Nucleus accumbens (tissue), 56 donors: Measurements from ENCODE around the gene C1orf174.
A peak's percentile ranks its signal among the peaks of the same experiment; 100 is the strongest.
"Not testable (repeated sequence)": the region's sequence is repeated elsewhere in the genome, so short reads cannot be mapped to it uniquely, and the experiment has no call there.

Source experiments
- DNase-seq, 56 donors: peaks; one replicate each; lab custom pipeline; 2025; lab: John Stamatoyannopoulos, UW

C1orf174 gene

DNA sequence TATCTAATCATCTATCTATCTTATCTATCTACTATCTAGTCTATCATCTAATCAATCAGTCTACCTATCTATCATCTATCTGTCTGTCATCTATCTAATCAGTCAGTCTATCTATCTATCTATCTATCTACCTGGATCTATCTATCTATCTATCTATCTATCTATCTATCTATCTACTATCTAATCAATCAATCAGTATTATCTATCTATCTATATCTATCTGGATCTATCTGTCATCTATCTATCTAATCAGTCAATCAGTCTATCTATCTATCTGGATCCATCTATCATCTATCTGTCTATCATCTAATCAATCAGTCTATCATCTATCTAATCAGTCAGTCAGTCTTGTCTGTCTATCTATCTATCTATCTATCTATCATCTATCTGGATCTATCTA is 26.9 kb upstream of the C1orf174 start:
- DNase-seq = no peak

DNA sequence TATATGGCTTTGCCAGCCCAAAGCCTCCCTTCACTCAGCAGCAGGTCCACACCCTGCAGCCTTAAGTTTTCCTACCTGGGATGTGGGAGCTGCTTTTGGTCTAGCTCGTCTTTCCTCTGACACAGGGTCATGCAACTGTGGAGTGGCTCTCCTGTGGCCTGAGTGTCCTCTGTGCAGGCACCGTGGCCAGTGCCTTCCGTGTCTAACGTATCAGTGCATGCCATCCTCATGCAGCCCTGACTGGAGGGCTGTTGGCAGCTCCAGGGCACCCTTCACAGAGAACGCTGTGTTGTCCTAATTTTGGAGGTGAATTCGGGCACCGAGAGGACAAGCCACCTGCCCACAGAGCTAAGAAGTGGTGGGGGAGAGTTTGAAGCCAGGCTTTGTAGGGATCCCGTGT is 25.7 kb upstream of the C1orf174 start:
- DNase-seq = no peak

DNA sequence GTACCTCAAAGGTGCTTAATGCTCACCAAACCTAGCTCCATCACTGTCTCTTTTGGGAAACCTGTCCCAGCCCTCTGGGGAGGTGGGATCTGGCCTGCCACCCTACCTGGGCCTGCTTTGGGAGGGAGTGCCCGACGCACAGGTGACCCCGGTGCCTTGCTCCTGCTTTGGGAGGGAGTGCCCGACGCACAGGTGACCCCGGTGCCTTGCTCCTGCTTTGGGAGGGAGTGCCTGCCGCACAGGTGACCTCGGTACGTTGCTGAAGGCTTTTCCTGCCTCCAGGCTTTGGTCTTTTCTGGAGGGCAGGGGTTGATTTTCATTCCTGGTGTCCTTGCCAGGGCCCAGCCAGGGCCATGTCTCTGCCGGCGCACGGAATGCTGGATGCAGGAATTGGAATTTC is 25.2 kb upstream of the C1orf174 start:
- DNase-seq = no peak

DNA sequence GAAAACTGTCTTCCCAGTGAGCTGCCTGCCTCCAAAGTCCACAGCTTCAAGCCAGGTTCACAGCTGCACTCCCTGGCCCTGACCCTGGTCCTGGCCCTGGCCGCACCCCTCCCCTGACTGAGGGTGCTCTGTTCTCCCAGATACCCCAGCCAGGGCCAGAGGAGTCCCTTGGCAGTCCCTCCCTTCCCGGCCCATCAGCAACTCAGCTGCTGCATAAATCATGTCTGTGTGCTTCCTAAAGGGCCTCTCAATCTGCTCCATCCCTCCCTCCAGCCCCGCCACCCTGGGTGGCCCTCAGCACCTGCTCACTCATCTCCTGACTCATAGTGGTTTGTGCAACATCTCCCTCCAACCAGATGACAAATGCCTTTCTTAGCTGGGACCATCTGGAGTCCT is 24.8 kb upstream of the C1orf174 start:
- DNase-seq = peak in 1 of 56 donors; percentile 43

DNA sequence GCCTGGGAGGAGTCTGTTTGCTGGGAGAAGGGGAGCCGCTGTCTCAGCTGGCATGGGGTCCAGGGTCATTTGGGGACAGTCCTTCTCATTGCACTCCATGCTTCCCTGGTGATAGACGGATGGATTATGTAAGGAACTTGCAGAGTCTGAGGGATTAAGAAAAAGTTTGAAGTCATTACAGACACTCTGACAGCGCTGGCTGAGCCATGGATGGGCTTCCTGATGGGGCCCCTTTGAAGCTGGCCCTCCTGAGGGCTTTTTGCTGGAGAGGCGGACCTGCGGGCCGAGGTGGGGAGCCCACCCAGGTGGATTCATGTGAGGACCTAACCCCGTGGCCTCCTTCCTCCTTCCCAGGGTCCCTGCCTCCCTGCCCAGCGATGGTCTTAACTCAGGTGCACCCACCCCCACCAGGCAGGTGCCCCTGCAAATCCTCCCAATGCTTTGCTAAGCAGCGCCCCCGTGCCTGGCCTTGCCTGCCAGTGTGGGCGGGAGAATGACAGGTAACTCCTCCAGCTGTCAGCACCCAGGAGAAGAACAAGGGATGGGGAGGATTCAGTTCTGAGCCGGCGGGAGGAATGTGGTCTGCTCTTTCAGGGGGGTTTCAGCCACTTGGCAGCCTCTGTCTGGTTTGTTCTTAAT is 24.2 kb upstream of the C1orf174 start:
- DNase-seq = peak in 26 of 56 donors; percentile 8 to 74 (median 40)

DNA sequence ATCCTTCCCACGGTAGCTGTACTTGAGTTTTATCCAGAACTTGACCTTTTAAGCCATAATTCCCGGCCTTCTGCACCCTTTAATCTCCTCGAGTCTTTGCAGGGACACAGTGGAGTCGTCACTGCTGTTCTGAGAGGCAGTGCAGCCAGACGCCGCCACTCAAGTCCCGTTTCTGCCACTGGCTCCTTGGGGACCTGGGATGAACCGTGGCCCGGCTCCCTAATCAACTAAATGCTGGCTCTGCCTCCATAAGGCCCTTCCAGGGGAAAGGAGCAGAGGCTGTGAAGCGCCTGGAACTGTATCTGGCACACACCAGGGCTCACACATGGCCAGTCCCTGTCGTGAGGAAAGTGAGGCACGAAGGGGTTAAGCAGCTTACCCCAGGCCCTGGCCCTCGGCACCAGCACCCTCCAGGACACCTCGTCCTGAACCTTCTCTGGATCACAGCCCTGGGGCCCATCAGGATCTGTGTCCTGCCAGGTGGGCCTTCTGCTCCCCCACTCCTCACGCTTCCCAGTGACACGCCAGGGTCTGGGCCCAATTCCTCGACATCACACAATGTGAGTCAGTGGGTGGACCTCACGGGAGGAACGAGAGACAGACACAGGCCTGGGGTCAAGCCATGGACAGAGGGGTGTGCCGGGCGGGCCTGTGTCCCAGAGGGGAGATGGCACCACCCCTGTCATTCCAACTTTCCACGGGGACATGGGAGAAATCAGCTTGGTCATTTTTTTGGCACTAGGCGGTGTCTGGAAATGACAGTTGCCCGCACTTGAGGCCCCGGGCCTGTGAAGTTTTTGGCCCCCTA is 23.5 kb upstream of the C1orf174 start:
- no peak for DNase-seq

DNA sequence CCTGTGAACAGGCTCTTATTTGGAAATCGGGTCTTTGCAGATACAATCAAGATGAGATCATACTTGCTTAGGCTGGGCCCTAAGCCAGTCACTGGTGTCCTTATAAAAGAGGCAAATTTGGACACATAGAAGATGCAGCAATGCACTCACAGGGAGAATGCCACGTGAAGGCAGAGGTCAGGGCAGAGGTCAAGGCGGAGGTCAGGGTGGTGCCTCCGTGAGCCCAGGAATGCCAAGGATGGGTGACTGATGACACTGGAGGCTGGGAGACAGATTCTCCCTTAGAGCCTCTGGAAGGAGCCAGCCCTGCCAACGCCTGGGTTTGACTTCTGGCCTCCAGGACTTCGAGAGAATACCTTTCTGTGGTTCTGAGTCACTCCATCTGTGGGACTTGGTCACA is 22.8 kb upstream of the C1orf174 start:
- no peak for DNase-seq

DNA sequence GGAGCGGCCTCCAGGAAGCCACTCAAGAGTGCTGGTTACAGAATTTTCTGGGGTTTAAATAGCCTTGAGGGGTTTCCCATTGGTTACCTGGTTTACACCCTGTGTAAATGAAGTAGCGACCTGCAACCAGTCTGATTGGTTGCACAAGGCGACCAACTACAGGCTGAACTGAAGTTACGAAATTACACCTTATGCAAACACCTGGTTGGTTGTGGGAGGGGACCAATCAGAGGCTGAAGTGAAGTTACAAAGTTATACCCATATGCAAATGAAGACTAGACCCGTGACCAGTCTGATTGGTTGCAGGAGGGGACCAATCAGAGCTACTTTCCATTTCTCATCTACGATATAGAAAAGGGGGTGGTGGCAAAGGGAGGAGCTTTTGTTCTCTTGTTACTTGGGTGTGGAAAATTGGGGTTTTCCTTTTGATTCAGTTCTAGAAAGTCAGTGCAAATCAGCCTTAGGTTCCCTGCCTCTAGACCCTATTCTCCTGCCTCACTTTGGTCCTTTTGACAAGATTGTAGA is 22.2 kb upstream of the C1orf174 start:
- DNase-seq = no peak

DNA sequence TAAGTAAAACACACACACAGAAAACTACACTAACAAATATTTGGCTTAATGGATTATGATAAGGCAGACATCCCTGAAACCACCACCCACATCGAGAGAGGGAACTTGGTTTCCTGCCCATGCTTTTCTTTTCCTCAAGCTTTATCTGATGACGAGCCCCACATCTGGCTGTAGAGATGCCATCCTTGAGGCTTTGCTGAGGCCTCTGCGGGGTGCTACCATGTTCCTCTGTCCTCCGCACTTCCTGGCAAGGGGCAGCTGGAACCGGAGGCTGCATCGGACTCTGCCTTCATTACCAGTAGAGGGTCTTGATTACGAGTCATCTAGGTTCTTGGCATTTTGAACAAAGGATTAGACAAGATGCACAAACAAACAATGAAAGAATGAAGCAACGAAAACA is 21.7 kb upstream of the C1orf174 start:
- no peak for DNase-seq

DNA sequence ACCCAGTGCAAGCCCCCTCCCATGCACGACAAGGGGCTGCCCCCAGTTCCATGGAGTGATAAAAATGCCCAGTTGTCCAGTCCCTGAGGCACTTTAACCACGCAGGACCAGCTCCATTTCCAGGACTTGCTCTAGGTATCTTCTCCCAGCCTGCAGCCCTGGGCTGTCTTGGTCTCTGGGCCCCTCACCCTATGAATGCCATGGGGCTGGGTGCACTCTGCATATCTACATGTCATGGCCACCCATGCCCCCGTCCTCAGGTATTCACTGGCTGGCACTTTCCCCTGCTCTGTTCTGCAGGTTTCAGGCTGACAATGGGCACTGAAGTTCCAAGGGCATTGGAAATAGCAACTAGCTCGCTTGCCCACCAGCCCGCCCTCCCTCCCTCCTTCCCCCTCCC is 19.6 kb upstream of the C1orf174 start:
- DNase-seq = no peak

DNA sequence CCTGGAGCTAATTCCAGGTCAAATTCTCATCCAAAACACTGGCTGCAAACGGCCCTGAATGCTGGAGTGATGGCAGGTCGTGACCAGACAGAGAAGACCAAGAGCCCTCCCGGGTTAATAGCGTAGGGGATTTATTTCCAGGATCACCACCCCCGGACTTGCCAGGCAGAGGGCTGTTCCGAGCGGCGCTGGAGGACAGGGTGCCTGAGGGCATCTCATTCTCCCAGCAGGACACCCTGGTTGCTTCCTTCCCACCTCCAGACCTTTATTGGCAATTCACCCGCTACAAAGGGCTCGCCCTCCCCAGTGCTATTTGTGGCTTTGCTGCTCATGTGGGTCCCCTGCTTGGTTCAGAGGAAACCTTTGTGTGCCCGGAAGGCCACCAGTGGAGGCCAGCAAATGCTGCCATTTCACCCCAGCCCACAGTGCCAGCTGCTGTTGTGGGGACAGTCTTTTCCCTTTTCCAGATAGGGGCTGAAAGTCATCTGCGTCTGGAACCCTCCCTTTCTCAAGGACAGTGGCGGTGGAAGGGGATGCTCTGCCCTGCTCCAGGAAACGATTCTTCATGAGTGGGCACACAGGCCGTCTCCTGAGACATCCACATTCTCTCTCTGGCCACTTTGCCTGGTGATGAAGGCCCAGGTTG is 19.0 kb upstream of the C1orf174 start:
- DNase-seq = no peak

DNA sequence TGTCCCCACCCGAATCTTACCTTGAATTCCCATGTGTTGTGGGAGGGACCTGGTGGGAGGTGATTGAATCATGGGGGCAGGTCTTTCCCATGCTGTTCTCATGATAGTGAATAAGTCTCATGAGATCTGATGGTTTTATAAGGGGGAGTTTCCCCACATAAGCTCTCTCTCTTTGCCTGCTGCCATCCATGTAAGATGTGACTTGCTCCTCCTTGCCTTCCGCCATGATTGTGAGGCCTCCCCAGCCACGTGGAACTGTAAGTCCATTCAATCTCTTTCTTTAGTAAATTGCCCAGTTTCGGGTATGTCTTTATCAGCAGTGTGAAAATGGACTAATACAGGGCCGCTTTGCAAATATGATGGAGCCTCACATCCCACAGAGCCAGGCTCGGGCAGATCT is 18.3 kb upstream of the C1orf174 start:
- DNase-seq = not testable (repeated sequence)

DNA sequence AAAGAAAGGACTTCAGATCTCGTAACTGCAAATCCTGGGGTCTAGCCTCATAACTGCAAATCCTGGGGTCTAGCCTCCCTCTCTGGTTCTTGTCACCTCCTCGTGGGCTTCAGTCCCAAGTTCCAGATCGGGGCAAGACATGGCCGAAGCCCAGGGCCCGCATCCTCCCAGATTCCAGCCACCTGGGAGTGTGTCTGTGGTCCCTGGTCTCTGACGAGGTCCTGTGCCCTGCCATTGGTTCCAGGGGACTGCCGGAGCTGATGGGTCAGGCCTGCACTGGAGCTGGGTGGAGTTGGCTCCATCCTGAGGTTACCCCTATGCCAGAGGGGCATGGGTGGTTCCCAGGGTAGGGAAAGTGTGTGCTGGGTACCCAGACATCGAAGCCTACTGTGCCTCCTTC is 17.7 kb upstream of the C1orf174 start:
- DNase-seq = no peak

DNA sequence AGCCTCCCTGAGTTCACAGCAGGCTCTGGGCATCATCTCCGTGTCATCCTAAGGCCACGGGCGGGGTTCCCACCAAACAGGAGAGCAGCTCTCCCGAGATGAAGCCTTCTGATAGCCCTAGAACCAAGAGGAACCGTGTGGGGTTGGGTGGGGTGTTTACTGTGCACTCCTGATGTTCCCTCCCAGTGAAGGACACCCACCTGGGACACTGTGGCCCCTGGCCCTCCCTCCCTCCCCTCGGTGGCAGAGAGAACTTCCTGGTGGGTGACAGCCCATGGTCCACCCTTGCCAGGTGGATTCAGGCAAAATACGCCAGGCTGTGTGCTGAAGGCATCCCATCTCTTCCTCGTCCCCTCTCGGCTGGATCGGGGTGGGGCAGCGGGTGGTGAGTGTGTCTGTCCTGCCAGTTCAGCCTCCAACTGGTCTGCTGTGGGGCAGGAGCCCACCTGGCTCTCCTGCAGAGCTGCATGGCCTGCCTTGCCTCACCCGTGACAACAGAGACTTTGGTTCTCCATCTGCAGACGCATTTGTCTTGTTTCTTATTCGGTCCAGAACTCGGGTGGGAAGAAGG is 15.6 kb upstream of the C1orf174 start:
- DNase-seq = no peak

DNA sequence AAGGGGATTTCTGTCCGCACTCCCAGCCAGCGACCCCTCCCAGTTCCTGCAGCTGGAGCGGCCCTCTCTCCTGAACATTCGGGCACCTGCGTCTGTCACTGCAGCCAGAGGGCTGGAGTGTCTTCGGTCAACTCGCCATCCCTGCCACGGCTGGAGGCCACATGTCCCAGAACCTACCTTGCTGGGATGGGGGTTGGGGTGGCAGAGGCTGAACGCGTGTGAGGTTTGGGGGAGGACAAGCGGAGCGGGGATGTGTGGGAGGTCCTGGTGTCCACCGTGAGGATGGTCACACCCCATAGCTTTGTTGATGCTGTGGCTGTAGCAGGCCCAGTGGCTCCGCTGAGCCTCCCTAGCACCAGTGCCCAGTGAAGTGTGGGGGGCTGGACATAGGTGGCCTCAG is 14.8 kb upstream of the C1orf174 start:
- no peak for DNase-seq

DNA sequence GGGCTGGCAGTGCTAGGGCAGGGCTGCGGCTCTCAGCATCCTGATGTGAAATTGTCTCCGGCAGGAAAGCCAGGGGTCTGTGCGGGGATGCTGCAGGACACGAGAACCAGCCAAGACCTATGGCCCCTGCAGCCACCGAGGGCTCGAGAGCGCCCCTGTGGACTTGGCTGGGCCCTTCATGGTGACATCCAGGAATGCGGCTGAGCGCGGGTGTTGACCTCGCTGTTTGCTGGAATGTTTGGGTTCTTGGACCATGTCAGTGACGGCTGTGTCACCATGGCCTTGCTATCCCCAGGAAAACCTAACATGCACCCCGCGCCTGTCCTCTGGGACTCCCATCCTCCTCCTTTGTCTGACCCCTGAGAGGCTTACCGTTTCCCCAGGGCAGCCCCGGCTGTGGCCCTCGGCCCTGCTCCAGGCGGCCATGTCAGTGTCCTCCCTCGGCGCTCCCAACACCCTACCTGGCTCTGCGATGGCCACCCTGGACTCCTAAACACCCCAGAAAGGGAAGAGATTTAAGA is 14.3 kb upstream of the C1orf174 start:
- DNase-seq = no peak

DNA sequence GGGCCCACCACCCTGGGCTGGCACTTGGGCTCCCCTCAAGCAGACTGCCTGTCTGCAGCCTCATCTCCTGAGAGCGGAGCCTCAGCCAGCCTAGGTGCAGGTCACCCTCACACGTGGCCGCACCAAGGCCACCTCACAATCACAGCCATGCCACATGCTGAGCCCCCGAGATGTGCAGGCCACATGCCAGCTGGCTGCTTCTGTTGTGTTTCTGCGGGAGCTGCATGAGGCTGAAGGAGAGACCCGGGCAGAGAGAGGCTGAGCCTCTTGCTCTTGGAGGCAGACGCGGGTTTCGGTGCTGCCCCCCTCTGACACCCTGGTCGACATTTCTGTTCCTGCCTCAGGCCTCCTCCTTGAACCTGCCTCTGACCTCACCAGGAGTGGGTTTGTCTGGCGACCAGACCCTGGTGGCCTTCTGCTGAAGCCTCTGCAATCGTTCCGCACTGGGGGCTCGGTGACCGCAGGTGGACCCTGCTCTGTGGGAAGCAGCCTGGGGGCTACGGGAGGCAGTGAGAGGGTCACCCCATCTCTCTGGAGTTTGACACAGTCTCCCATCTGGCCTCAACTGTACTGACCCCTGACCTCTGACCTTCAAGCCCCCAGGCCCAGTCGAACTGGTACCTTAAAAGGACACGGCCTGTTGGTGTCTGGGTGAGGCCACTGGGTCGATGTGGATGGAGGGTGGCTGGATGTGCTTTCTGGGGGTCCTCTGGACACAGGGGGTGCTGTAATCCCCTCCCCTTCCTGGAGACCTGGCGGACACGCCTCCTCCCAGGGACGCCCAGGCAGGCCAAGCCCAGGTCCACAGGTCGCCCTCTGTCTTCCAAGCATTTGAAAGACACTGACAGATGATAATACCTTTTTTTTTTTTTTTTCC is 13.0 kb upstream of the C1orf174 start:
- no peak for DNase-seq

DNA sequence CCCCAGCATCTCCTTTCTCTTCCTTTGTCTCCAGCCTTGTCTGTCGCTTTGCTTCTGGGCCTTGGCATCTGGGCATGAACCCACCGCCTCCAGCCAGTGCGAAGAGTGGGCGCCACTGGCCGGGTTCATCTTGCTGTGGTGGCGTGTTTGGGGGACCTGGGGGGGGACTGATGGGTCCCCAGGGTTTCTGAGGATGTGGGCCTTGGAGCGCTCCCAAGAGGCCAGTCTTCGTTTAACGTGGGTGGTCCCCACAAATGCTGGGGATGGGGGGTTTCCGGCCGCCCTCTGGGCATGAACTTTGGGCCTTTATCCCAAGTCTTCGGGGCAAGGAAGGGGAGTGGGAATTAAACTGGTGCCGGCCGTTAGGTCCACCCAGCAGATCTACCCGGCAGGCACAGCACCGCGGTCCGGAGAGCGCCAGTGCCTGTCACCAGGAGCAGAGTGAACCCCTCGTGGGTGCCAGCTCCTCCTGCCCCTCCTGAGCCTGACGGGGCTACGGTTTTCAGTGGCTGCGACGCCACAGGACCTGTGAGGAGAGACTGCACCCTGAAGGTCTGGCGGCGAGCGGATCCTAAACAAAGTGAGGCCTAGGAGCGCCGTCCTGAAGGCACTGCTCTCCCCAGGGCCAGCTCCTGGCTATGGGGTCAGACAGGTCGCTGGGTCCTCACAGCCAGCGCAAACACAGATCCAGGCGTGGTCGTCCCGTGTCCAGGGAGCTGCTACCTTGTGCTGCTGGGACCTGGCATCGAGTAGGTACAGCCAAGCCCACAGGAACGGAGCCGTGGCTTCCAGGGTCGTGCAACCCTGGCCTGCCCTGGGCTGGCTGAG is 12.1 kb upstream of the C1orf174 start:
- DNase-seq = no peak
